Activated CD4-positive, alpha-beta T cell treated with anti-CD3 and anti-CD28 coated beads, Interleukin-2, amount 10 ng/mL, durations not matched to agents 24 days and 14 days (primary cell): Measurements from ENCODE around the gene SCFD2. TPM values are rescaled to one million over a fixed set of nuclear protein-coding genes. Genes with fewer than 3 reads are reported as not detected.

Experiments
- DNase-seq: peaks from one replicate; pipeline ENCODE4 v3.0.0; 2022
- H3K27ac Mint-ChIP-seq: one replicate; pipeline ENCODE4 v1.8.0; 2022; ENCODE audit warnings: mild to moderate bottlenecking, mixed read lengths
- H3K27me3 Mint-ChIP-seq: one replicate; pipeline ENCODE4 v1.8.0; 2022; ENCODE audit warnings: mixed read lengths
- H3K36me3 Mint-ChIP-seq: one replicate; pipeline ENCODE4 v1.8.0; 2022; ENCODE audit warnings: low read depth, mild to moderate bottlenecking, mixed read lengths
- H3K4me1 Mint-ChIP-seq: one replicate; pipeline ENCODE4 v1.8.0; 2021; ENCODE audit warnings: mixed read lengths
- H3K4me3 Mint-ChIP-seq: one replicate; pipeline ENCODE4 v1.8.0; 2022; ENCODE audit warnings: mild to moderate bottlenecking, moderate library complexity, mixed read lengths
- H3K9me3 Mint-ChIP-seq: one replicate; pipeline ENCODE4 v1.8.0; 2021; ENCODE audit warnings: mixed read lengths
- intact Hi-C: fragments of 100-400 bp; cut with micrococcal nuclease; formaldehyde crosslinking; loops from one replicate; pipeline ENCODE4 v1.15.1; 2023
- total RNA-seq: library from RNA; stranded (reverse); gene quantifications from 2 replicates; pipeline ENCODE4 v1.2.3, GENCODE V29; 2022

SCFD2 gene
- total RNA-seq, 1 donor from 2014 or later, result 39.9 TPM

GRCh38 chr4:52869196-52869595 is 496.7 kb downstream of the SCFD2 start:
- Mint-ChIP-seq H3K4me3 (no peak overlapping the region), H3K27me3 (peaks cover 4% of the 10 kb centered on the region), H3K27ac (no peak overlapping the region), H3K9me3 (no peaks in the 10 kb centered on the region), H3K36me3 (no peaks in the 10 kb centered on the region), H3K4me1 (no peaks in the 10 kb centered on the region)
- intact Hi-C loops, result loop anchor here (10.0 kb wide), 1 partner anchor 1196 kb away; the partner anchor contains the start of gene CHIC2
- no peak for DNase-seq

- intact Hi-C loops, result loop anchor here (10.0 kb wide), 1 partner anchor 1197 kb away; the partner anchor contains the start of gene CHIC2
- Mint-ChIP-seq H3K4me3 (no peak overlapping the region), H3K9me3 (no peaks in the 10 kb centered on the region), H3K36me3 (no peaks in the 10 kb centered on the region), H3K27ac (no peak overlapping the region), H3K27me3 (peaks cover 11% of the 10 kb centered on the region), H3K4me1 (no peaks in the 10 kb centered on the region)
- DNase-seq, result no peak
Observed at GRCh38 chr4:52868133-52868532, 497.7 kb downstream of the SCFD2 start.

- Mint-ChIP-seq H3K36me3 (no peaks in the 10 kb centered on the region), H3K9me3 (no peaks in the 10 kb centered on the region), H3K27me3 (peaks cover 12% of the 10 kb centered on the region), H3K4me3 (no peak overlapping the region), H3K27ac (no peak overlapping the region), H3K4me1 (no peaks in the 10 kb centered on the region)
- intact Hi-C loops, result loop anchor here (10.0 kb wide), 1 partner anchor 1198 kb away; the partner anchor contains the start of gene CHIC2
- DNase-seq, result no peak
Observed at GRCh38 chr4:52867163-52867562, 498.7 kb downstream of the SCFD2 start.

DNA sequence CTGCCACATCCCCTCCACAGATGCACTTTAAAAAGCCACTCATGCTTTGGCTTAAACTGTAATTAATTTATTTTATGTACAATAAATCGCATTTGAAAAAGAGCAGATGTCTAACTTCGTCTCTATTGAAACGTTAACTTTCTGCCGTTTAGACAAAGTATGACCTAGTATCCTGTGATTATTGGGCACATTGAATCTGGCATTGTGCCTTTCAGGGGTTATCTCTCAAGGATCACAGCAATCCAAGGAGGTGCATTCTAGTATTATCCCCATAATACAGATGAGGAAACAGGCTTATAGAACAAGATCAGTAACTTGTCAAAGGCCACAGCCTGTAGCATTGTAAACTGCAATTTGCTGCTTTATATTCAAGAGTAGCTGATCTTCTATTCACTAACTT is 499.1 kb downstream of the SCFD2 start:
- peaks cover 12% of the 10 kb centered on the region for H3K27me3 Mint-ChIP-seq
- peaks cover under 1% of the 10 kb centered on the region for H3K4me1 Mint-ChIP-seq
- no peak for DNase-seq
- H3K36me3 Mint-ChIP-seq, result no peaks in the 10 kb centered on the region
- intact Hi-C loops, result loop anchor here (10.0 kb wide), 1 partner anchor 1198 kb away; the partner anchor contains the start of gene CHIC2
- no peak overlapping the region for H3K4me3 Mint-ChIP-seq
- no peaks in the 10 kb centered on the region for H3K9me3 Mint-ChIP-seq
- no peak overlapping the region for H3K27ac Mint-ChIP-seq

- Mint-ChIP-seq H3K27ac (no peak overlapping the region), H3K27me3 (peaks cover 26% of the 10 kb centered on the region), H3K9me3 (no peaks in the 10 kb centered on the region), H3K4me1 (peaks cover 9% of the 10 kb centered on the region), H3K4me3 (no peak overlapping the region), H3K36me3 (no peaks in the 10 kb centered on the region)
- intact Hi-C loops, result loop anchor here (10.0 kb wide), 1 partner anchor 1200 kb away; the partner anchor contains the start of gene CHIC2
- no peak for DNase-seq
Observed at GRCh38 chr4:52865300-52865699, 500.6 kb downstream of the SCFD2 start.

GRCh38 chr4:52864793-52865192 is 501.1 kb downstream of the SCFD2 start:
- DNase-seq, result no peak
- Mint-ChIP-seq H3K9me3 (no peaks in the 10 kb centered on the region), H3K36me3 (no peaks in the 10 kb centered on the region), H3K27ac (no peak overlapping the region), H3K27me3 (peaks cover 31% of the 10 kb centered on the region), H3K4me3 (no peak overlapping the region), H3K4me1 (peaks cover 9% of the 10 kb centered on the region)
- intact Hi-C loops, result loop anchor here (5.0 to 10.0 kb wide), 2 partner anchors 142 to 1200 kb away; partner anchors contain the start of gene CHIC2

- peak overlapping the region; percentile 35 for H3K4me3 Mint-ChIP-seq
Observed at GRCh38 chr4:52863324-52863723, 502.5 kb downstream of the SCFD2 start.

DNA sequence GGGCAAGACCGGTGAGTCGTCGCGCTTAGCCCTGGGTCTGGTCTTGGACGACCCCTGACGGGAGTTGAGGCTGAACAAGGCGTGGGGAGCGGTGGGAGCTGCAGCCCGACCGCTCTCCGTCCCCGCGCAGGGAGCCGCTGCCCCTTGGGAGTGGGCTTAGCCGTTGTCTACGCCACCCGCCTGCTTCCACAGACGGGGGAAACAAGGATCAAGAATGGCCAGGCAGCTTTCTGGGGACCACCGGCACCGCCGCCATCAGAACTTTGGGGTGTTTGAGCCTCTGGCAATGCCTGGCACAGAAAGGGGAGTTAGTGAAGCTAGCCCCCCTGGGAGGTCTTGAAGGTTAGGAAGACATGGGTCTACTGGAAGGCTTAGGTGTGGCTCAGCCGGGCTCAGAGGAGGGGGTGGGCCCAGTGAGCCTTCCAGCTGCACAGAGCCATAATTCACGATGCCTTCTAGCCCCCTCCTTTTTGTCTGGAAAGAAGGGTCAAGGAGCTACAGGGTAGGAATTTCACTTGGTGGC is 503.2 kb downstream of the SCFD2 start:
- Mint-ChIP-seq H3K9me3 (no peaks in the 10 kb centered on the region), H3K4me1 (peaks cover 9% of the 10 kb centered on the region), H3K27me3 (peaks cover 42% of the 10 kb centered on the region), H3K4me3 (peak overlapping the region; percentile 85), H3K36me3 (no peaks in the 10 kb centered on the region), H3K27ac (no peak overlapping the region)
- intact Hi-C loops, result loop anchor here (5.0 to 10.0 kb wide), 2 partner anchors 140 to 1202 kb away; partner anchors contain the start of gene CHIC2
- no peak for DNase-seq

More at GRCh38 chr4:52863324-52863723, 502.5 kb downstream of the SCFD2 start:
- Mint-ChIP-seq H3K36me3 (no peaks in the 10 kb centered on the region), H3K27me3 (peaks cover 39% of the 10 kb centered on the region), H3K4me1 (peaks cover 9% of the 10 kb centered on the region), H3K9me3 (no peaks in the 10 kb centered on the region), H3K27ac (no peak overlapping the region)
- intact Hi-C loops, result loop anchor here (5.0 to 10.0 kb wide), 2 partner anchors 141 to 1201 kb away; partner anchors contain the start of gene CHIC2
- no peak for DNase-seq

DNA sequence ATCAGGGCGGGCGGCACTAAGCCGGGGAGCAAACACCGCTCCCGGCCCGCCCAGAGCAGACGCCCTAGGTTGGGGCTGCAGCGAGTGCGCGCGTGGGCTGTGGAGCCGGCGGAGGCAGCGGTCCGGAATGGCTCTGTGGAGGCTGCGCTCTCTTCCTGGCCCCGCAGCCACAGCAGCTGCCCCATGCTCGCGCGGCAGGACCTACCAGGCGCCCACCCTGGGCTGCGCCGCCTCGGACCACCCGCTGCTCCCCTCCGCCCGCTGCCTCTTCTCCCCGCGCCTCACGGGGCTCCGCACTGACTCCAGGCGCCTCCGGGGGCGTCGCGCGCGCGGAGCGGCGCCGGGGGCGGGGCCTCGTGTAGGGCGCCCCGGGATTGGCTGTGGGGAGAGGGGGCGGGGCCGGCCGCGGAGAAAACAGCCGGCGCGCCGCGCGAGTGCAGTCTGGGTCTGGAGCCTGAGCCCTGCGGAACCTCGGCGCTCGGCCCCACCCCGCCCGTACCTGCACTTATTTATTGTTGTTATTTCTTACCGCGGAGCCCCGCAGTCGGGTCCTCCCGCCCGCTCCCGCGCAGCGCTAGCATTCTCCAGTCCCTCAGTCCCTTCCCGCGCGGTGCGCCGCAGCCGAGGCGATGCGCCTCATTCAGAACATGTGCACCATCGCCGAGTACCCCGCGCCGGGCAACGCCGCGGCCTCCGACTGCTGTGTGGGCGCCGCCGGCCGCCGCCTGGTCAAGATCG is 503.8 kb downstream of the SCFD2 start, which contains the start of gene RASL11B:
Gene RASL11B, plus strand, starts transcription at position 439 of the 738 bp plus-strand sequence. Its CDS starts 191 bp downstream, at position 630.
- intact Hi-C loops, result loop anchor here (5.0 to 10.0 kb wide), 2 partner anchors 140 to 1203 kb away; partner anchors contain the start of gene CHIC2
- peaks cover 11% of the 10 kb centered on the region for H3K4me1 Mint-ChIP-seq
- H3K27ac Mint-ChIP-seq, result peak within 1 kb of the TSS; percentile 39

DNA sequence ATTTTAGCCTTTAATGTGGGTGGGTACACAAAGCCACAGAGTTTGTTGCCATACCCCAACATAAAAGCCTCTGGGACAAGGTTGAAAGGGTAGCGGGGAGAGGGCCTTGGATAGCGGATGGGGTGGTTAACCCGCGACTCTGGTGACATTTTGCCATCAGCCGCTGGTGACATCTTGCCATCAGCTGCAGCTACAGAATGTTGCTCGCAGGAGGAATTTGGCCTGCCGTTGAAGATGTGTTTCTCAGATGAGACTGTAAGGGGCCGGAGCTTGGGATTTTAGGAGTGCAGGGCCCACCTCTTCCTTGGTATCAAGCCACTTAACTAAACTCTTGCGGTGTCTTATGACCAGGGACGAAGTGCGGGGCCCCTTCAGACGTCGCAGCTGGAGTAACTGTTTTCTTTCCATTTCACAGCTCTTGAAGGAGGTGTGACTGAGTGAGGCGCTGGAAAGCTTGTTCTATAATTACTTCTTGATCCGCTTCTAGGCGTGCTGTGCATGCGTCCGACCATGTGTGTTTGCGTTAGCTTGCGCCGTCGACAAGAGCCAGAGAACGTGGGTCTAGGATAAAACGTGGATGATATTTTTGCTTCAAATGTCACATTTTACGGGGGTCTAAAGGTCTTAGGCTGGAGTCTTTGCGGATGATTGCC is 504.6 kb downstream of the SCFD2 start:
- Mint-ChIP-seq H3K9me3 (no peaks in the 10 kb centered on the region), H3K27me3 (peaks cover 42% of the 10 kb centered on the region), H3K27ac (peak overlapping the region; percentile 39), H3K4me1 (peaks cover 16% of the 10 kb centered on the region), H3K36me3 (no peaks in the 10 kb centered on the region), H3K4me3 (peak overlapping the region; percentile 85)
- intact Hi-C loops, result loop anchor here (5.0 to 10.0 kb wide), 2 partner anchors 139 to 1204 kb away; partner anchors contain the start of gene CHIC2
- DNase-seq, result no peak

More for the DNA sequence above, 503.8 kb downstream of the SCFD2 start, which contains the start of gene RASL11B:
- no peaks in the 10 kb centered on the region for H3K36me3 Mint-ChIP-seq
- H3K4me3 Mint-ChIP-seq, result peak within 1 kb of the TSS; percentile 85
- no peaks in the 10 kb centered on the region for H3K9me3 Mint-ChIP-seq
- H3K27me3 Mint-ChIP-seq, result peaks cover 42% of the 10 kb centered on the region
- DNase-seq, result peak; percentile 96

- intact Hi-C loops, result loop anchor here (5.0 to 10.0 kb wide), 2 partner anchors 138 to 1204 kb away; partner anchors contain the start of gene CHIC2
- H3K27me3 Mint-ChIP-seq, result peaks cover 42% of the 10 kb centered on the region
Observed at GRCh38 chr4:52860361-52860760, 505.5 kb downstream of the SCFD2 start.

DNA sequence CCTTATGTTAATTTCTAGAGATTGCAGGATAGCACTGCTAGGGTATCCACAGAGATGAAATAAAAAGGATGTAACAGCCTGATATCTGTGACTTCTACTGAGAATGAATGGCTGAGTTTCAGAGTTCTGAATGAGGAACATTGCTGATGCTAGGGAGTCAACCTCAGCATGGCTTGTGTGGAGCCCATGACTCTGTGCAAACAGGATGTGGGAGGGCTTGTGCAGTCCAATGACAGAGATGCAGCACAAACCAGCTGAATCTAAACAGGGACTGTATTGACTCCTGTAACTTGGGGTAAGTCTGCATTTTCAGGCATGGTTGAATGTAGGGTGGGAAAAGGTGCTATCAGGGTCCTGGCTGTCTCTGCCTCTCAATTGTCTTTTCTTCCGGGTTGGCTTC is 509.1 kb downstream of the SCFD2 start:
- peak; percentile 68 for DNase-seq
- Mint-ChIP-seq H3K9me3 (no peaks in the 10 kb centered on the region), H3K36me3 (no peaks in the 10 kb centered on the region), H3K27me3 (peaks cover 30% of the 10 kb centered on the region), H3K4me3 (no peak overlapping the region), H3K27ac (no peak overlapping the region), H3K4me1 (peaks cover 19% of the 10 kb centered on the region)
- intact Hi-C loops, result no loop called here

More at GRCh38 chr4:52860361-52860760, 505.5 kb downstream of the SCFD2 start:
- no peaks in the 10 kb centered on the region for H3K9me3 Mint-ChIP-seq
- no peak overlapping the region for H3K4me3 Mint-ChIP-seq
- no peaks in the 10 kb centered on the region for H3K36me3 Mint-ChIP-seq
- DNase-seq, result no peak
- H3K27ac Mint-ChIP-seq, result no peak overlapping the region
- H3K4me1 Mint-ChIP-seq, result peaks cover 17% of the 10 kb centered on the region

GRCh38 chr4:52853351-52853750 is 512.5 kb downstream of the SCFD2 start:
- H3K4me3 Mint-ChIP-seq, result no peak overlapping the region
- intact Hi-C loops, result no loop called here
- H3K27ac Mint-ChIP-seq, result no peak overlapping the region
- H3K9me3 Mint-ChIP-seq, result no peaks in the 10 kb centered on the region
- H3K27me3 Mint-ChIP-seq, result peaks cover 3% of the 10 kb centered on the region
- H3K4me1 Mint-ChIP-seq, result peaks cover 10% of the 10 kb centered on the region
- H3K36me3 Mint-ChIP-seq, result no peaks in the 10 kb centered on the region
- no peak for DNase-seq
